Peyer's patch (tissue), 4 donors: ENCODE results near the gene MET.

Experiments used
- CTCF ChIP-seq, 6 experiments: fragments of 450-650 bp in 4 of 6; fragments of 200-600 bp in 2 of 6; sonication (generic) in 1 of 6; IDR thresholded peaks; one replicate each; pipeline ENCODE4 v1.5.1; 2017 to 2019; ENCODE audit warnings: antibody characterized with exemption in 6 of 6, mild to moderate bottlenecking in 3 of 6, moderate library complexity in 1 of 6
- POLR2A ChIP-seq, 2 donors: fragments of 450-650 bp; IDR thresholded peaks; one replicate each; pipeline ENCODE4 v1.5.1; 2017; ENCODE audit warnings: antibody characterized with exemption in 2 of 2, mild to moderate bottlenecking in 2 of 2, moderate library complexity in 2 of 2

- TF ChIP-seq CTCF (IDR thresholded peaks at IDR 0.05), result no peak
- TF ChIP-seq POLR2A (IDR thresholded peaks at IDR 0.05), result no peak
Observed at GRCh38 chr7:116708861-116709260, 36.9 kb downstream of the MET start.
